Kasumi-1 (cell line): ENCODE data around the gene MS4A6A.
A peak's percentile ranks its signal among the peaks of the same experiment; 100 is the strongest.
"Not testable (repeated sequence)": the region's sequence is repeated elsewhere in the genome, so short reads cannot be mapped to it uniquely, and the experiment has no call there.

ENCODE experiments used
- DNase-seq, 2 experiments: peaks; one replicate each; lab custom pipeline; 2025; lab: John Stamatoyannopoulos, UW

The MS4A6A gene

GRCh38 chr11:60182541-60183330 lies at the start of gene MS4A6A:
Gene MS4A6A (minus strand): TSS chr11:60183083. CDS start chr11:60181727, 1,356 bp downstream.
- DNase-seq = peak in 1 of 2 experiments; percentile 20

- no peak for DNase-seq
Observed at GRCh38 chr11:60230681-60231080, 47.8 kb upstream of the MS4A6A start.

GRCh38 chr11:60222141-60222540 lies 39.3 kb upstream of the MS4A6A start:
- DNase-seq = no peak

- DNase-seq = no peak
Observed at GRCh38 chr11:60221692-60222091, 38.8 kb upstream of the MS4A6A start.

- no peak for DNase-seq
Observed at GRCh38 chr11:60221181-60221580, 38.3 kb upstream of the MS4A6A start.

- DNase-seq = no peak
Observed at GRCh38 chr11:60214386-60214785, 31.5 kb upstream of the MS4A6A start.

GRCh38 chr11:60211206-60211605 lies 28.3 kb upstream of the MS4A6A start:
- DNase-seq = no peak

- DNase-seq = no peak
Observed at GRCh38 chr11:60209977-60210376, 27.1 kb upstream of the MS4A6A start.

GRCh38 chr11:60208951-60209350 lies 26.1 kb upstream of the MS4A6A start:
- no peak for DNase-seq

- DNase-seq = no peak
Observed at GRCh38 chr11:60208146-60208895, 25.4 kb upstream of the MS4A6A start.

GRCh38 chr11:60206616-60207015 lies 23.7 kb upstream of the MS4A6A start:
- DNase-seq = no peak

GRCh38 chr11:60204922-60205321 lies 22.0 kb upstream of the MS4A6A start:
- DNase-seq = no peak

GRCh38 chr11:60201334-60201733 lies 18.5 kb upstream of the MS4A6A start:
- DNase-seq = not testable (repeated sequence)

- DNase-seq = no peak
Observed at GRCh38 chr11:60197442-60197841, 14.6 kb upstream of the MS4A6A start.

GRCh38 chr11:60195923-60196368 lies 13.1 kb upstream of the MS4A6A start:
- no peak for DNase-seq

GRCh38 chr11:60194511-60194910 lies 11.6 kb upstream of the MS4A6A start:
- no peak for DNase-seq

GRCh38 chr11:60193687-60194433 lies 11.0 kb upstream of the MS4A6A start:
- peak; percentile 78 to 92 for DNase-seq

- not testable (repeated sequence) for DNase-seq
Observed at GRCh38 chr11:60192564-60192963, 9.7 kb upstream of the MS4A6A start.

GRCh38 chr11:60188481-60188880 lies 5.6 kb upstream of the MS4A6A start:
- DNase-seq = peak; percentile 61 to 72

- not testable (repeated sequence) for DNase-seq
Observed at GRCh38 chr11:60186128-60186527, 3.2 kb upstream of the MS4A6A start.

- DNase-seq = not testable (repeated sequence)
Observed at GRCh38 chr11:60185512-60185827, 2.6 kb upstream of the MS4A6A start.

GRCh38 chr11:60184824-60185511 lies 2.1 kb upstream of the MS4A6A start:
- no peak for DNase-seq
